ENCODE data around the gene RNF10. TPM values are rescaled to one million over a fixed set of nuclear protein-coding genes. Genes with fewer than 3 reads are reported as not detected.
"Not testable (repeated sequence)": the region's sequence is repeated elsewhere in the genome, so short reads cannot be mapped to it uniquely, and the experiment has no call there.

The RNF10 gene
- 100 to 1,000 TPM in 1 of 3 donors, 10 to 100 TPM in 2; 60.3 to 154 (median 66.5) TPM for polyA plus RNA-seq

- DNase-seq, result peak; percentile 84 to 88 (median 87)
- Mint-ChIP-seq H3K4me1 (peaks cover 59% of the 10 kb centered on the region in 2 donors), H3K4me3 (peak within 1 kb of the TSS; percentile 86 to 97 (median 95)), H3K9me3 (no peaks in the 10 kb centered on the region), H3K27ac (peak within 1 kb of the TSS; percentile 82 to 96 (median 94)), H3K27me3 (ENCODE audit: low read depth in 3 of 3) (peaks cover 6 to 13% (median 8%) of the 10 kb centered on the region in 3 donors), H3K36me3 (peaks cover 0 to 3% (median 0%) of the 10 kb centered on the region in 3 donors)
Observed at GRCh38 chr12:120534203-120534702, at the start of gene RNF10. Gene RNF10, plus strand, starts transcription at chr12:120534356. Its CDS starts 456 bp downstream, at chr12:120534812.

- H3K4me3 Mint-ChIP-seq, result no peak overlapping the region
- no peak for DNase-seq
- H3K36me3 Mint-ChIP-seq, result peaks cover 13 to 24% (median 15%) of the 10 kb centered on the region in 3 donors
- H3K4me1 Mint-ChIP-seq, result peaks cover 36 to 44% of the 10 kb centered on the region in 2 donors
- no peak overlapping the region for H3K27ac Mint-ChIP-seq
- H3K27me3 Mint-ChIP-seq (ENCODE audit: low read depth in 3 of 3), result peaks cover 0 to 4% (median 2%) of the 10 kb centered on the region in 3 donors
- H3K9me3 Mint-ChIP-seq, result no peaks in the 10 kb centered on the region
Observed at GRCh38 chr12:120485961-120486881, 47.9 kb upstream of the RNF10 start.

- not testable (repeated sequence) for H3K4me3 Mint-ChIP-seq; H3K9me3 Mint-ChIP-seq; DNase-seq; H3K27me3 Mint-ChIP-seq (ENCODE audit: low read depth in 3 of 3)
- H3K4me1 Mint-ChIP-seq, result peaks cover 24 to 31% of the 10 kb centered on the region in 2 donors
- peak overlapping the region in 2 of 6 donors; percentile 8 to 23 for H3K27ac Mint-ChIP-seq
- H3K36me3 Mint-ChIP-seq, result peaks cover 11 to 22% (median 15%) of the 10 kb centered on the region in 3 donors
Observed at GRCh38 chr12:120487552-120487951, 46.6 kb upstream of the RNF10 start.

- Mint-ChIP-seq H3K4me3 (no peak overlapping the region), H3K27me3 (ENCODE audit: low read depth in 3 of 3) (no peaks in the 10 kb centered on the region), H3K36me3 (peaks cover 9 to 20% (median 15%) of the 10 kb centered on the region in 3 donors), H3K4me1 (peaks cover 19 to 25% of the 10 kb centered on the region in 2 donors), H3K27ac (peak overlapping the region in 4 of 6 donors; percentile 17 to 45 (median 32)), H3K9me3 (no peaks in the 10 kb centered on the region)
- DNase-seq, result no peak
Observed at GRCh38 chr12:120488057-120488640, 46.0 kb upstream of the RNF10 start.

- Mint-ChIP-seq H3K9me3 (no peaks in the 10 kb centered on the region), H3K4me1 (peaks cover 11 to 16% of the 10 kb centered on the region in 2 donors), H3K4me3 (no peak overlapping the region), H3K27me3 (ENCODE audit: low read depth in 3 of 3) (no peaks in the 10 kb centered on the region), H3K27ac (peak overlapping the region in 2 of 6 donors; percentile 9 to 22), H3K36me3 (peaks cover 5 to 12% (median 11%) of the 10 kb centered on the region in 3 donors)
- no peak for DNase-seq
Observed at GRCh38 chr12:120489018-120489417, 45.1 kb upstream of the RNF10 start.

GRCh38 chr12:120490325-120490724 is 43.8 kb upstream of the RNF10 start:
- no peak for DNase-seq
- H3K36me3 Mint-ChIP-seq, result peaks cover 5 to 11% (median 10%) of the 10 kb centered on the region in 3 donors
- no peaks in the 10 kb centered on the region for H3K9me3 Mint-ChIP-seq
- peaks cover 16 to 21% of the 10 kb centered on the region in 2 donors for H3K4me1 Mint-ChIP-seq
- H3K27me3 Mint-ChIP-seq (ENCODE audit: low read depth in 3 of 3), result peaks cover 0 to 2% (median 0%) of the 10 kb centered on the region in 3 donors
- H3K4me3 Mint-ChIP-seq, result no peak overlapping the region
- H3K27ac Mint-ChIP-seq, result peak overlapping the region in 1 of 6 donors; percentile 55

- Mint-ChIP-seq H3K4me3 (no peak overlapping the region), H3K27me3 (ENCODE audit: low read depth in 3 of 3) (peaks cover 3 to 5% (median 3%) of the 10 kb centered on the region in 3 donors), H3K4me1 (peaks cover 20 to 28% of the 10 kb centered on the region in 2 donors), H3K36me3 (peaks cover 5 to 11% (median 10%) of the 10 kb centered on the region in 3 donors), H3K9me3 (no peaks in the 10 kb centered on the region), H3K27ac (peak overlapping the region in 4 of 6 donors; percentile 27 to 68 (median 48))
- no peak for DNase-seq
Observed at GRCh38 chr12:120490833-120491512, 43.2 kb upstream of the RNF10 start.

- Mint-ChIP-seq H3K27me3 (ENCODE audit: low read depth in 3 of 3) (peaks cover 3 to 8% (median 6%) of the 10 kb centered on the region in 3 donors), H3K4me3 (peak overlapping the region; percentile 88 to 98 (median 94)), H3K27ac (peak overlapping the region; percentile 86 to 94 (median 88)), H3K4me1 (peaks cover 32 to 50% of the 10 kb centered on the region in 2 donors), H3K36me3 (peaks cover 0 to 7% (median 0%) of the 10 kb centered on the region in 3 donors), H3K9me3 (no peaks in the 10 kb centered on the region)
- no peak for DNase-seq
Observed at GRCh38 chr12:120495186-120495730, 38.9 kb upstream of the RNF10 start.

- Mint-ChIP-seq H3K9me3 (no peaks in the 10 kb centered on the region), H3K27me3 (ENCODE audit: low read depth in 3 of 3) (peaks cover 3 to 8% (median 6%) of the 10 kb centered on the region in 3 donors), H3K27ac (peak within 1 kb of the TSS; percentile 87 to 94 (median 91)), H3K4me3 (peak within 1 kb of the TSS; percentile 88 to 98 (median 94)), H3K4me1 (peaks cover 36 to 52% of the 10 kb centered on the region in 2 donors), H3K36me3 (peaks cover 0 to 7% (median 4%) of the 10 kb centered on the region in 3 donors)
- peak; percentile 96 to 97 (median 97) for DNase-seq
Observed at GRCh38 chr12:120495731-120496412, 38.3 kb upstream of the RNF10 start, which contains the start of gene DYNLL1. Gene DYNLL1, plus strand, starts transcription at chr12:120496113. Its CDS starts 309 bp downstream, at chr12:120496422.

- Mint-ChIP-seq H3K27me3 (ENCODE audit: low read depth in 3 of 3) (peaks cover 3 to 8% (median 6%) of the 10 kb centered on the region in 3 donors), H3K4me3 (peak overlapping the region; percentile 88 to 98 (median 94)), H3K9me3 (no peaks in the 10 kb centered on the region), H3K27ac (peak overlapping the region; percentile 87 to 94 (median 90)), H3K36me3 (peaks cover 0 to 7% (median 4%) of the 10 kb centered on the region in 3 donors), H3K4me1 (peaks cover 36 to 53% of the 10 kb centered on the region in 2 donors)
- DNase-seq, result peak; percentile 64 to 66 (median 65)
Observed at GRCh38 chr12:120496413-120497340, 37.5 kb upstream of the RNF10 start.

- Mint-ChIP-seq H3K27ac (peak overlapping the region; percentile 87 to 94 (median 90)), H3K27me3 (ENCODE audit: low read depth in 3 of 3) (peaks cover 3 to 8% (median 6%) of the 10 kb centered on the region in 3 donors)
Observed at GRCh38 chr12:120497524-120498150, 36.5 kb upstream of the RNF10 start.

More at GRCh38 chr12:120497524-120498150, 36.5 kb upstream of the RNF10 start:
- Mint-ChIP-seq H3K36me3 (peaks cover 0 to 7% (median 4%) of the 10 kb centered on the region in 3 donors), H3K4me3 (peak overlapping the region; percentile 88 to 98 (median 94)), H3K4me1 (peaks cover 36 to 53% of the 10 kb centered on the region in 2 donors), H3K9me3 (no peaks in the 10 kb centered on the region)
- DNase-seq, result no peak

All from immature natural killer cell (primary cell).